A673 (cell line): Measurements from ENCODE around the gene TAX1BP3. TPM values are rescaled to one million over a fixed set of nuclear protein-coding genes. Genes with fewer than 3 reads are reported as not detected.

Source experiments
- BruUV-seq: library from RNA; stranded (reverse); fragments of 400-500 nt; replicated peaks from 2 replicates; lab custom pipeline; 2021; lab: Mats Ljungman, UMichigan
- CTCF ChIA-PET: fragments of 300-600 bp; sonication (Branson Sonifier 250); formaldehyde crosslinking; loops from one replicate; lab custom pipeline; 2022; ENCODE audit warnings: antibody characterized with exemption; lab: Charles Lee
- POLR2A ChIA-PET: fragments of 300-600 bp; sonication (Branson Sonifier 250); formaldehyde crosslinking; loops from one replicate; lab custom pipeline; 2022; ENCODE audit warnings: antibody characterized with exemption; ENCODE audit not compliant: low non-redundant PET; lab: Charles Lee
- DNase-seq: peaks from one replicate; pipeline ENCODE4 v3.0.0-alpha.2; 2015; ENCODE audit warnings: low spot score
- H3K27ac ChIP-seq: fragments of 200-600 bp; sonication (generic); 2 replicates; pipeline ENCODE4 v1.5.1; 2016; ENCODE audit warnings: mixed run types, low read depth, mild to moderate bottlenecking, mixed read lengths, antibody characterized with exemption, low read length; ENCODE audit not compliant: poor library complexity, severe bottlenecking
- H3K27me3 ChIP-seq: fragments of 200-600 bp; sonication (generic); replicated peaks from 2 replicates; pipeline ENCODE4 v1.6.1; 2017; ENCODE audit warnings: mixed run types, low read depth, mild to moderate bottlenecking, mixed read lengths, antibody characterized with exemption, low read length; ENCODE audit not compliant: insufficient read depth, poor library complexity
- H3K36me3 ChIP-seq: fragments of 200-600 bp; sonication (generic); 2 replicates; pipeline ENCODE4 v1.6.1; 2016; ENCODE audit warnings: mixed run types, mild to moderate bottlenecking, mixed read lengths, antibody characterized with exemption, low read length; ENCODE audit not compliant: insufficient read depth, poor library complexity, severe bottlenecking
- H3K4me1 ChIP-seq: fragments of 200-600 bp; sonication (generic); 2 replicates; pipeline ENCODE4 v1.6.1; 2017; ENCODE audit warnings: mixed run types, mild to moderate bottlenecking, mixed read lengths, antibody characterized with exemption, low read length; ENCODE audit not compliant: insufficient read depth, poor library complexity, severe bottlenecking
- H3K4me3 ChIP-seq: fragments of 200-600 bp; sonication (generic); 2 replicates; pipeline ENCODE4 v1.5.1; 2016; ENCODE audit warnings: low read depth, mixed run types, mild to moderate bottlenecking, mixed read lengths, low read length; ENCODE audit not compliant: poor library complexity, severe bottlenecking
- H3K9me3 ChIP-seq: fragments of 200-600 bp; sonication (generic); 2 replicates; pipeline ENCODE4 v1.6.1; 2016; ENCODE audit warnings: mixed run types, low read depth, mild to moderate bottlenecking, mixed read lengths, antibody characterized with exemption, low read length; ENCODE audit not compliant: poor library complexity, severe bottlenecking
- CTCF ChIP-seq: fragments of 300-800, 200-600 bp; sonication (generic); conservative IDR thresholded peaks from 2 replicates; pipeline ENCODE4 v1.5.1; 2017; ENCODE audit warnings: low read depth, mild to moderate bottlenecking, antibody characterized with exemption, low read length, moderate library complexity, mixed read lengths
- EZH2 ChIP-seq: fragments of 200-600 bp; sonication (generic); IDR thresholded peaks from 2 replicates; pipeline ENCODE4 v1.6.1; 2017; ENCODE audit warnings: borderline replicate concordance, low read depth, mild to moderate bottlenecking, mixed read lengths, antibody characterized with exemption, low read length; ENCODE audit not compliant: poor library complexity, severe bottlenecking
- intact Hi-C: fragments of 100-400 bp; cut with micrococcal nuclease; formaldehyde crosslinking; loops from one replicate; pipeline ENCODE4 v1.10.0; 2022; ENCODE audit not compliant: unreplicated experiment
- total RNA-seq: library from RNA; stranded (reverse); gene quantifications from 2 replicates; pipeline ENCODE4 v1.2.3, GENCODE V29; 2021

The TAX1BP3 gene
- total RNA-seq, 1 experiment from 2014 or later = 92.5 TPM

GRCh38 chr17:3695723-3696411 lies 27.5 kb upstream of the TAX1BP3 start, which contains the start of gene P2RX5:
Gene P2RX5 (minus strand): TSS chr17:3696155. CDS start chr17:3696005, 150 bp downstream.
- no peak within 1 kb of the TSS for H3K27ac ChIP-seq
- TF ChIP-seq CTCF (no peak), EZH2 (peak; percentile 53)
- intact Hi-C loops = no loop called here

GRCh38 chr17:3695129-3695722 lies 26.8 kb upstream of the TAX1BP3 start:
- Histone ChIP-seq H3K27me3 (peaks cover 24% of the 10 kb centered on the region), H3K4me3 (peak overlapping the region; percentile 46), H3K4me1 (peaks cover 7% of the 10 kb centered on the region), H3K27ac (no peak overlapping the region), H3K36me3 (no peaks in the 10 kb centered on the region), H3K9me3 (no peaks in the 10 kb centered on the region)
- BruUV-seq = no TSS peak
- ChIA-PET CTCF (no interaction called here), POLR2A (no interaction called here)
- no peak for DNase-seq
- TF ChIP-seq CTCF (no peak), EZH2 (no peak)
- intact Hi-C loops = no loop called here

More at GRCh38 chr17:3695723-3696411, 27.5 kb upstream of the TAX1BP3 start, which contains the start of gene P2RX5:
- DNase-seq = no peak
- no TSS peak for BruUV-seq
- CTCF ChIA-PET = no interaction called here
- H3K4me1 ChIP-seq = peaks cover 7% of the 10 kb centered on the region
- H3K27me3 ChIP-seq = peaks cover 24% of the 10 kb centered on the region
- no peaks in the 10 kb centered on the region for H3K36me3 ChIP-seq
- H3K9me3 ChIP-seq = no peaks in the 10 kb centered on the region
- peak within 1 kb of the TSS; percentile 46 for H3K4me3 ChIP-seq
- POLR2A ChIA-PET = no interaction called here

- intact Hi-C loops = no loop called here
These were observed 25.5 kb upstream of the TAX1BP3 start for GRCh38 chr17:3693829-3694231.

More at GRCh38 chr17:3693829-3694231, 25.5 kb upstream of the TAX1BP3 start:
- Histone ChIP-seq H3K27me3 (peaks cover 24% of the 10 kb centered on the region), H3K4me3 (no peak overlapping the region), H3K27ac (no peak overlapping the region), H3K4me1 (peaks cover 7% of the 10 kb centered on the region), H3K36me3 (no peaks in the 10 kb centered on the region), H3K9me3 (no peaks in the 10 kb centered on the region)
- ChIA-PET CTCF (no interaction called here), POLR2A (no interaction called here)
- TF ChIP-seq EZH2 (no peak), CTCF (no peak)
- DNase-seq = no peak
- no TSS peak for BruUV-seq
